Stimulated activated CD8-positive, alpha-beta memory T cell treated with anti-CD3 and anti-CD28 coated beads, Interleukin-15, amount 100 ng/mL, for 1 hour (primary cell): ENCODE measurements around the gene EFEMP2.

Experiments used
- DNase-seq: peaks from one replicate; pipeline ENCODE4 v3.0.0-alpha.2; 2020; ENCODE audit warnings: low read depth

EFEMP2 gene

GRCh38 chr11:65872586-65873317 is at the start of gene EFEMP2:
Gene EFEMP2, minus strand, starts transcription at chr11:65872800. Its CDS starts 446 bp downstream, at chr11:65872354.
- DNase-seq: no peak

GRCh38 chr11:65921876-65922275 is 49.3 kb upstream of the EFEMP2 start:
- DNase-seq: no peak

GRCh38 chr11:65921033-65921555 is 48.5 kb upstream of the EFEMP2 start:
- DNase-seq: no peak

- no peak for DNase-seq
Observed at GRCh38 chr11:65920372-65920802, 47.8 kb upstream of the EFEMP2 start.

GRCh38 chr11:65919573-65920371 is 47.2 kb upstream of the EFEMP2 start:
- no peak for DNase-seq

- peak; percentile 97 for DNase-seq
Observed at GRCh38 chr11:65919141-65919572, 46.6 kb upstream of the EFEMP2 start, which contains the start of gene DRAP1. Gene DRAP1, plus strand, starts transcription at chr11:65919426. Its CDS starts 76 bp downstream, at chr11:65919502.

- DNase-seq: no peak
Observed at GRCh38 chr11:65918211-65919140, 45.9 kb upstream of the EFEMP2 start, which contains the start of gene C11orf68. Gene C11orf68, minus strand, starts transcription at chr11:65919062. Its CDS starts 31 bp downstream, at chr11:65919031.

GRCh38 chr11:65917434-65918210 is 45.0 kb upstream of the EFEMP2 start:
- no peak for DNase-seq

GRCh38 chr11:65917077-65917433 is 44.5 kb upstream of the EFEMP2 start:
- DNase-seq: no peak

GRCh38 chr11:65916391-65916790 is 43.8 kb upstream of the EFEMP2 start:
- DNase-seq: no peak

GRCh38 chr11:65915821-65916251 is 43.2 kb upstream of the EFEMP2 start:
- DNase-seq: no peak

- no peak for DNase-seq
Observed at GRCh38 chr11:65915101-65915820, 42.7 kb upstream of the EFEMP2 start.

GRCh38 chr11:65912845-65913244 is 40.2 kb upstream of the EFEMP2 start:
- no peak for DNase-seq

- no peak for DNase-seq
Observed at GRCh38 chr11:65911682-65912568, 39.3 kb upstream of the EFEMP2 start.

GRCh38 chr11:65907878-65908277 is 35.3 kb upstream of the EFEMP2 start:
- DNase-seq: no peak

GRCh38 chr11:65906602-65907001 is 34.0 kb upstream of the EFEMP2 start:
- no peak for DNase-seq

GRCh38 chr11:65903715-65904114 is 31.1 kb upstream of the EFEMP2 start:
- DNase-seq: no peak

GRCh38 chr11:65903068-65903481 is 30.5 kb upstream of the EFEMP2 start:
- no peak for DNase-seq

GRCh38 chr11:65900899-65901180 is 28.2 kb upstream of the EFEMP2 start:
- DNase-seq: no peak
